ENCODE results near the gene SCD. TPM values are rescaled to one million over a fixed set of nuclear protein-coding genes. Genes with fewer than 3 reads are reported as not detected.
A peak's percentile ranks its signal among the peaks of the same experiment; 100 is the strongest.
"Not testable (repeated sequence)": the region's sequence is repeated elsewhere in the genome, so short reads cannot be mapped to it uniquely, and the experiment has no call there.

SCD gene
- 24.9 and 26.0 TPM in 2 replicates for total RNA-seq

DNA sequence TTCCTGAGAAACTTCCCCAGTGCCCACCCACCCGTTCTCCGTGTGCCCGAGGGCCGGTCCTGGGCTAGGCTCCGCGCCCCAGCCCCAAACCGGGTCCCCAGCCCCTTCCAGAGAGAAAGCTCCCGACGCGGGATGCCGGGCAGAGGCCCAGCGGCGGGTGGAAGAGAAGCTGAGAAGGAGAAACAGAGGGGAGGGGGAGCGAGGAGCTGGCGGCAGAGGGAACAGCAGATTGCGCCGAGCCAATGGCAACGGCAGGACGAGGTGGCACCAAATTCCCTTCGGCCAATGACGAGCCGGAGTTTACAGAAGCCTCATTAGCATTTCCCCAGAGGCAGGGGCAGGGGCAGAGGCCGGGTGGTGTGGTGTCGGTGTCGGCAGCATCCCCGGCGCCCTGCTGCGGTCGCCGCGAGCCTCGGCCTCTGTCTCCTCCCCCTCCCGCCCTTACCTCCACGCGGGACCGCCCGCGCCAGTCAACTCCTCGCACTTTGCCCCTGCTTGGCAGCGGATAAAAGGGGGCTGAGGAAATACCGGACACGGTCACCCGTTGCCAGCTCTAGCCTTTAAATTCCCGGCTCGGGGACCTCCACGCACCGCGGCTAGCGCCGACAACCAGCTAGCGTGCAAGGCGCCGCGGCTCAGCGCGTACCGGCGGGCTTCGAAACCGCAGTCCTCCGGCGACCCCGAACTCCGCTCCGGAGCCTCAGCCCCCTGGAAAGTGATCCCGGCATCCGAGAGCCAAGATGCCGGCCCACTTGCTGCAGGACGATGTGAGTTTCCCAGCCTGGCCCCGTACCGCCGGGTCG lies at the start of gene SCD:
TSS of gene SCD (plus strand) at position 469 of the 803 bp plus-strand sequence. CDS start at position 741, 272 bp downstream.
- Mint-ChIP-seq H3K36me3 (ENCODE audit: low read depth) (peaks cover 27% of the 10 kb centered on the region), H3K4me3 (peak within 1 kb of the TSS; percentile 89), H3K27me3 (peaks cover 3% of the 10 kb centered on the region), H3K9me3 (no peaks in the 10 kb centered on the region), H3K27ac (peak within 1 kb of the TSS; percentile 61), H3K4me1 (peaks cover 22% of the 10 kb centered on the region)
- DNase-seq, result peak; percentile 69
- ChIA-PET POLR2A (interaction anchor here (0.6 to 3.4 kb wide), 17 partner anchors 9 to 1347 kb away, joined by 3 to 22 read pairs (median 4); partner anchors contain the start of genes DNMBP, HIF1AN and PKD2L1), CTCF (interaction anchor here (0.7 to 3.2 kb wide), 5 partner anchors 8 to 86 kb away, joined by 3 to 14 read pairs (median 3); no protein-coding TSS in a partner anchor)
- peak; percentile 95 for ATAC-seq (ENCODE audit: low read depth)
- TF ChIP-seq, protein P1, sequence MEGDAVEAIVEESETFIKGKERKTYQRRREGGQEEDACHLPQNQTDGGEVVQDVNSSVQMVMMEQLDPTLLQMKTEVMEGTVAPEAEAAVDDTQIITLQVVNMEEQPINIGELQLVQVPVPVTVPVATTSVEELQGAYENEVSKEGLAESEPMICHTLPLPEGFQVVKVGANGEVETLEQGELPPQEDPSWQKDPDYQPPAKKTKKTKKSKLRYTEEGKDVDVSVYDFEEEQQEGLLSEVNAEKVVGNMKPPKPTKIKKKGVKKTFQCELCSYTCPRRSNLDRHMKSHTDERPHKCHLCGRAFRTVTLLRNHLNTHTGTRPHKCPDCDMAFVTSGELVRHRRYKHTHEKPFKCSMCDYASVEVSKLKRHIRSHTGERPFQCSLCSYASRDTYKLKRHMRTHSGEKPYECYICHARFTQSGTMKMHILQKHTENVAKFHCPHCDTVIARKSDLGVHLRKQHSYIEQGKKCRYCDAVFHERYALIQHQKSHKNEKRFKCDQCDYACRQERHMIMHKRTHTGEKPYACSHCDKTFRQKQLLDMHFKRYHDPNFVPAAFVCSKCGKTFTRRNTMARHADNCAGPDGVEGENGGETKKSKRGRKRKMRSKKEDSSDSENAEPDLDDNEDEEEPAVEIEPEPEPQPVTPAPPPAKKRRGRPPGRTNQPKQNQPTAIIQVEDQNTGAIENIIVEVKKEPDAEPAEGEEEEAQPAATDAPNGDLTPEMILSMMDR (IDR thresholded peaks at IDR 0.05), result no peak
- intact Hi-C loops (cut with micrococcal nuclease), result loop anchor here (1.0 to 2.0 kb wide), 5 partner anchors 9 to 134 kb away; partner anchors contain the start of gene BLOC1S2

DNA sequence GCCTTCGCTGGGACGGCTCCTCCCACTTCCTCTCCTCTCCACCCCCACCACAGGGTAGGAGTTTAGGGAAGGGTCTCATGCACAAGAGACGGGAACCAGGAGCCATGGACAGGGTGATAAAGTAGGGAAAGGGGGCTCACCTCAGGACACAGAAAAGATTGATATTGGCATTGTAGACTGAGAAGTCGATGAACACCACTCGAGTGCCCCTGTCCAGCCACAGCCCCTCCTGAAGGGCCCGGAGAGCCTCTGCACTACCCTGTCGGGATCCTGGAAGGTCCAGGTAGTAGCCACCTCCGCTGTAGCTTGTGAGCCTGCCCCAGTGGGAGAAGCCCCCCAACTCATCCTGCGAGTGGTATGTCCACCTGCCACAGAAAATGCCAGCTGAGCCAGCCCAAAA lies 49.8 kb upstream of the SCD start:
- no peak overlapping the region for H3K4me3 Mint-ChIP-seq
- ChIA-PET CTCF (interaction anchor here (0.6 kb wide), 1 partner anchor 136 kb away, joined by 4 read pairs; no protein-coding TSS in a partner anchor), POLR2A (interaction anchor here (0.6 kb wide), 1 partner anchor 81 kb away, joined by 5 read pairs; no protein-coding TSS in a partner anchor)
- no peaks in the 10 kb centered on the region for H3K36me3 Mint-ChIP-seq (ENCODE audit: low read depth)
- intact Hi-C loops (cut with micrococcal nuclease), result no loop called here
- no peaks in the 10 kb centered on the region for H3K9me3 Mint-ChIP-seq
- TF ChIP-seq, protein P1 (IDR thresholded peaks at IDR 0.05), result no peak
- no peak overlapping the region for H3K27ac Mint-ChIP-seq
- H3K4me1 Mint-ChIP-seq, result peaks cover 15% of the 10 kb centered on the region
- peaks cover 21% of the 10 kb centered on the region for H3K27me3 Mint-ChIP-seq
- no peak for ATAC-seq (ENCODE audit: low read depth)
- DNase-seq, result no peak

DNA sequence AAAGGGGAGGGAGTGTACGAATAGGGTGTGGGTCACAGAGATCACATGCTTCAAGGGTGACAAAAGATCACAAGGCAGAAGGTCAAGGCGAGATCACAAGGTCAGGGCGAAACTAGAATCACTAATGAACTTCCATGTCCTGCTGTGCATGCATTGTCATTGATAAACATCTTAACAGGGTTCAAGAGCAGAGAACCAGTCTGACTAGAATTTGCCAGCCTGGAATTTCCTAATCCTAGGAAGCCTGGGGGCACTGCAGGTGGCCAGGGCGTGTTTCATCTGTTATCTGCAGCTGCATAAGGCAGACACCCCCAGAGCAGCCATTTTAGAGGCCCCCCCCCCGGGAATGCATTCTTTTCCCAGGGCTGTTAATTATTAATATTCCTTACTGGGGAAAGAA lies 45.9 kb upstream of the SCD start:
- intact Hi-C loops (cut with micrococcal nuclease); H3K9me3 Mint-ChIP-seq; POLR2A ChIA-PET; H3K27ac Mint-ChIP-seq; H3K36me3 Mint-ChIP-seq (ENCODE audit: low read depth); DNase-seq; ATAC-seq (ENCODE audit: low read depth); H3K4me3 Mint-ChIP-seq: not testable (repeated sequence)
- peaks cover 22% of the 10 kb centered on the region for H3K27me3 Mint-ChIP-seq
- peaks cover 13% of the 10 kb centered on the region for H3K4me1 Mint-ChIP-seq
- CTCF ChIA-PET, result interaction anchor here (1.5 kb wide), 1 partner anchor 217 kb away, joined by 3 read pairs; no protein-coding TSS in a partner anchor

DNA sequence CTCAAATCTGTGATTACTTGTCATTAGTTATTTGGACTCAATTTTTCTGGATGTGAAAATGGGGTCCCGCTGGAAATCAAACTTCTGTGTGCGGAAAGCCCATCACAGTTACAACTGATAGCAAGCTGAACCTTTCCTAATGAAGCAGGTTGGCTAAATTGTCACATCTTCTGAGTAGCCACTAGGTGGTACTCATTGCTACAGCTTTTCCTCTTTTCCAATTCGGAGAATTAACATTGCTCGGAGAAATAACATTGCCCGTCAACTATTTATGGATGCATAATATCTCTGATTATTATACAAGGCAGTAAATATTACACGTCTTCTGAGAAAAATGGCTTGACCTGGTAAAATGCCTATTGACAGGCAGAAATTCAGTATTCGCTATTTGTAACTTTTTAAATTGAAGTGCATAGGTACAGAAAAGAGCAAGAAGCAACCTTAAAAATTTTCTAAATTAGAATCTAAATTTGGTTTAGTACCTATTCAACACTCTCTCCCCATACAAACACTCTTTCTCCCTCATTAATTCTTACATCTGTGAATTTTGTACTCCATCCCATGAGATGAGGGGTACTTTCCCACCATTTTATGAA lies 43.2 kb upstream of the SCD start:
- no peak for ATAC-seq (ENCODE audit: low read depth)
- Mint-ChIP-seq H3K36me3 (ENCODE audit: low read depth) (no peaks in the 10 kb centered on the region), H3K9me3 (no peaks in the 10 kb centered on the region), H3K4me3 (no peak overlapping the region), H3K27ac (no peak overlapping the region), H3K27me3 (peaks cover 35% of the 10 kb centered on the region), H3K4me1 (no peaks in the 10 kb centered on the region)
- ChIA-PET CTCF (interaction anchor here (0.6 to 2.9 kb wide), 7 partner anchors 9 to 214 kb away, joined by 3 to 24 read pairs (median 4); no protein-coding TSS in a partner anchor), POLR2A (no interaction called here)
- no peak for DNase-seq
- intact Hi-C loops (cut with micrococcal nuclease), result loop anchor here (1.0 kb wide), 3 partner anchors 34 to 214 kb away; no protein-coding TSS in a partner anchor
- TF ChIP-seq, protein P1 (IDR thresholded peaks at IDR 0.05), result peak; percentile 36

DNA sequence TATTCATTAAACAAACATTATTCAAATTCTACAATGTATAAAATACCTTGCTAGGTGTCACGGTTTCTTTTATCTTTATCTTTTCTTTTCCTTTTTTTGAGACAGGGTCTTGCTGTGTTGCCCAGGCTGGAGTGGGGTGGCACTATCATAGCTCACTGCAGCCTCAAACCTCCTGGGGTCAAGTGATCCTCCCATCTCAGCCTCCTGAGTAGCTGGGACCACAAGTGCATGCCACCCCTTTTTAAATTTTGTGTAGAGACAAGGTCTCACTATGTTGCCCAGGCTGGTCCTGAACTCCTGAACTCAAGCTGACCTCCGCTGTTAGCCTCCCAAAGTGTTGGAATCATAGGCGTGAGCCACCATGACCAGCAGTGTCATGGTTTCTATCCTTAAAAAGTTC lies 42.6 kb upstream of the SCD start:
- intact Hi-C loops (cut with micrococcal nuclease), result no loop called here
- Mint-ChIP-seq H3K27ac (no peak overlapping the region), H3K36me3 (ENCODE audit: low read depth) (no peaks in the 10 kb centered on the region), H3K4me3 (no peak overlapping the region), H3K27me3 (peaks cover 36% of the 10 kb centered on the region), H3K4me1 (no peaks in the 10 kb centered on the region), H3K9me3 (no peaks in the 10 kb centered on the region)
- TF ChIP-seq, protein P1 (IDR thresholded peaks at IDR 0.05), result no peak
- no peak for DNase-seq
- no peak for ATAC-seq (ENCODE audit: low read depth)
- CTCF ChIA-PET, result interaction anchor here (2.2 to 2.9 kb wide), 2 partner anchors 128 to 214 kb away, joined by 15 to 24 read pairs; no protein-coding TSS in a partner anchor
- POLR2A ChIA-PET, result no interaction called here
